ENCODE results near the gene H1-8.
"Not testable (repeated sequence)": the region's sequence is repeated elsewhere in the genome, so short reads cannot be mapped to it uniquely, and the experiment has no call there.

Gene H1-8

GRCh38 chr3:129536804-129537203 lies 6.2 kb upstream of the H1-8 start:
- no peak for DNase-seq (ENCODE audit: low read depth)
- no peak overlapping the region for H3K4me3 ChIP-seq (ENCODE audit: low read depth, low read length)
- TF ChIP-seq CTCF (IDR thresholded peaks at IDR 0.05; ENCODE audit: control insufficient read depth, extremely low read depth, insufficient read depth), result no peak

- DNase-seq (ENCODE audit: low read depth), result no peak
- no peak for TF ChIP-seq CTCF (IDR thresholded peaks at IDR 0.05; ENCODE audit: control insufficient read depth, extremely low read depth, insufficient read depth)
Measured at GRCh38 chr3:129539206-129539605, 3.8 kb upstream of the H1-8 start.

GRCh38 chr3:129540776-129541516 lies 2.0 kb upstream of the H1-8 start:
- no peak for DNase-seq (ENCODE audit: low read depth)
- no peak for TF ChIP-seq CTCF (IDR thresholded peaks at IDR 0.05; ENCODE audit: control insufficient read depth, extremely low read depth, insufficient read depth)
- no peak overlapping the region for H3K4me3 ChIP-seq (ENCODE audit: low read depth, low read length)

More at GRCh38 chr3:129539206-129539605, 3.8 kb upstream of the H1-8 start:
- no peak overlapping the region for H3K4me3 ChIP-seq (ENCODE audit: low read depth, low read length)

- TF ChIP-seq CTCF (IDR thresholded peaks at IDR 0.05; ENCODE audit: control insufficient read depth, extremely low read depth, insufficient read depth), result no peak
- DNase-seq (ENCODE audit: low read depth), result no peak
- no peak overlapping the region for H3K4me3 ChIP-seq (ENCODE audit: low read depth, low read length)
Measured at GRCh38 chr3:129542747-129543146, 228 bp upstream of the H1-8 start.

GRCh38 chr3:129543999-129544398 lies 1.0 kb downstream of the H1-8 start:
- TF ChIP-seq CTCF (IDR thresholded peaks at IDR 0.05; ENCODE audit: control insufficient read depth, extremely low read depth, insufficient read depth), result no peak
- DNase-seq (ENCODE audit: low read depth), result no peak
- H3K4me3 ChIP-seq (ENCODE audit: low read depth, low read length), result no peak overlapping the region

GRCh38 chr3:129545951-129546350 lies 3.0 kb downstream of the H1-8 start:
- H3K4me3 ChIP-seq (ENCODE audit: low read depth, low read length); DNase-seq (ENCODE audit: low read depth): not testable (repeated sequence)

DNA sequence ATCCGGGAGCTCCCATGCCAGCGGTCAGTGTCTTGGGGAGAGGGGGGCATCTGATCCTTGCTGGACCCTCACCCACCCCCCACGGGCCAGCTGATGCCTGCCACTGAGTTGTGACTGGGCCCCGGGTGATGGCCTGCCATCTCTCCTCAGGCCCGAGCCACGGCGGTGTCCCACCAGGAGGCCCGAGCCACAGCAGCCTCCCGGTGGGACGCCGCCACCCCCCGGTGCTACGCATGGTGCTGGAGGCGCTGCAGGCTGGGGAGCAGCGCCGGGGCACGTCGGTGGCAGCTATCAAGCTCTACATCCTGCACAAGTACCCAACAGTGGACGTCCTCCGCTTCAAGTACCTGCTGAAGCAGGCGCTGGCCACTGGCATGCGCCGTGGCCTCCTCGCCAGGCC lies 4.3 kb downstream of the H1-8 start:
- DNase-seq (ENCODE audit: low read depth), result no peak
- no peak overlapping the region for H3K4me3 ChIP-seq (ENCODE audit: low read depth, low read length)
- TF ChIP-seq CTCF (IDR thresholded peaks at IDR 0.05; ENCODE audit: control insufficient read depth, extremely low read depth, insufficient read depth), result no peak

Measured in LNCaP clone FGC (cell line).